Glutamatergic neuron (in vitro differentiated cells): ENCODE data around the gene HHIPL1. TPM values are rescaled to one million over a fixed set of nuclear protein-coding genes. Genes with fewer than 3 reads are reported as not detected.
"Not testable (repeated sequence)": the region's sequence is repeated elsewhere in the genome, so short reads cannot be mapped to it uniquely, and the experiment has no call there.

Experiments
- DNase-seq: peaks from one replicate; pipeline ENCODE4 v3.0.0; 2022
- H3K27ac Mint-ChIP-seq: one replicate; pipeline ENCODE4 v1.8.0; 2020; ENCODE audit warnings: mild to moderate bottlenecking, mixed read lengths, inconsistent platforms; ENCODE audit not compliant: unreplicated experiment
- H3K27me3 Mint-ChIP-seq: one replicate; pipeline ENCODE4 v1.8.0; 2020; ENCODE audit warnings: mild to moderate bottlenecking, moderate library complexity, mixed read lengths, inconsistent platforms; ENCODE audit not compliant: unreplicated experiment
- H3K36me3 Mint-ChIP-seq: one replicate; pipeline ENCODE4 v1.8.0; 2020; ENCODE audit warnings: mild to moderate bottlenecking, mixed read lengths, inconsistent platforms; ENCODE audit not compliant: unreplicated experiment
- H3K4me1 Mint-ChIP-seq: one replicate; pipeline ENCODE4 v1.8.0; 2020; ENCODE audit warnings: mild to moderate bottlenecking, low read depth, mixed read lengths, inconsistent platforms; ENCODE audit not compliant: unreplicated experiment
- H3K4me3 Mint-ChIP-seq: one replicate; pipeline ENCODE4 v1.8.0; 2020; ENCODE audit warnings: mild to moderate bottlenecking, mixed read lengths, inconsistent platforms; ENCODE audit not compliant: unreplicated experiment
- H3K9me3 Mint-ChIP-seq: one replicate; pipeline ENCODE4 v1.8.0; 2020; ENCODE audit warnings: mild to moderate bottlenecking, moderate library complexity, mixed read lengths, inconsistent platforms; ENCODE audit not compliant: unreplicated experiment
- CTCF ChIP-seq: fragments of 200-600 bp; sonication (generic); IDR thresholded peaks from one replicate; pipeline ENCODE4 v1.5.0; 2021; ENCODE audit not compliant: partially characterized antibody, unreplicated experiment
- total RNA-seq: library from RNA; stranded (reverse); fragmentation: NEBNext Ultra II Directional; extraction: Animal tissue kit (Norgen Biotek cat#: 25700); gene quantifications from one replicate; pipeline ENCODE4 v1.2.1, GENCODE V29; 2021; ENCODE audit not compliant: unreplicated experiment

Gene HHIPL1
- total RNA-seq, 1 donor from 2014 or later: 0.47 TPM

DNA sequence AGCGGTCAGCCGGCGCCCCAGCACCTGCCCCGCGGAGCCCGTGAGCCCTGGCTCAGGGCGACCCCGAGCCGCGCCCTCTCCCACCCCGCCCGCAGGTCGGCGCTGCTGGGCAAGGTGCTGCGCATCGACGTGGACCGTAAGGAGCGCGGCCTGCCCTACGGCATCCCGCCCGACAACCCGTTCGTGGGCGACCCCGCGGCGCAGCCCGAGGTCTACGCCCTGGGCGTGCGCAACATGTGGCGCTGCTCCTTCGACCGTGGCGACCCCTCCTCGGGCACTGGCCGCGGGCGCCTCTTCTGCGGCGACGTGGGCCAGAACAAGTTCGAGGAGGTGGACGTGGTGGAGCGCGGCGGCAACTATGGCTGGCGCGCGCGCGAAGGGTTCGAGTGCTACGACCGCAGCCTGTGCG is 14.4 kb downstream of the HHIPL1 start:
- peak; percentile 43 for DNase-seq
- Mint-ChIP-seq H3K27ac (no peak overlapping the region), H3K36me3 (no peaks in the 10 kb centered on the region)

DNA sequence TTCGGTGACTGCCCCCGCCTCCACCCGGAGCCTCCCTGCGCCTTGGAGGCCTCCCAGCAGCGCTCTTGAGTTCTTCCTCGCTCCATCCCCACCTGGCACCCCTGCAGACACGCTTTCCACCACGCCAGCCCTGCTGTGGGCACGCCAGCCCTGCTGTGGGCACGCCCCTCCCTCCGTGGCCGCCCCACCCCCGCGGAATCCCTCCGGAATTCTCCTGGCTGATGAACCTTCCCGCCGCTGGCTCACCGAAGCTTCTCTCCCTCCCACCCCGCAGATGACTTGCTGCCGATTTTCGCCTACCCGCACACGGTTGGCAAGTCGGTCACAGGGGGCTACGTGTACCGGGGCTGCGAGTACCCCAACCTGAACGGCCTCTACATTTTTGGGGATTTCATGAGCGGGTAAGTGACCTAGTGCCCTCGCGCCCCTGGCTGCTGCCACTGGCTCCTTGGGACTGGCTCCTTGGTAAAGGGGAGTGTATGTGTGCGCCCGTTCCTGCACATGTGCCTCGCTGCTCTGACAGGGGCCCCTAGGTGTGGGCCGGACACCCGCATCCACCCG is 15.2 kb downstream of the HHIPL1 start:
- H3K27ac Mint-ChIP-seq: peak overlapping the region; percentile 28
- H3K4me1 Mint-ChIP-seq: peaks cover 5% of the 10 kb centered on the region
- H3K27me3 Mint-ChIP-seq: peaks cover 22% of the 10 kb centered on the region
- peaks cover 2% of the 10 kb centered on the region for H3K9me3 Mint-ChIP-seq
- peak; percentile 40 for DNase-seq
- H3K36me3 Mint-ChIP-seq: no peaks in the 10 kb centered on the region
- no peak for TF ChIP-seq CTCF
- peak overlapping the region; percentile 23 for H3K4me3 Mint-ChIP-seq

More for the DNA sequence above, 14.4 kb downstream of the HHIPL1 start:
- TF ChIP-seq CTCF: no peak
- Mint-ChIP-seq H3K9me3 (peaks cover 2% of the 10 kb centered on the region), H3K4me3 (no peak overlapping the region), H3K27me3 (peaks cover 22% of the 10 kb centered on the region), H3K4me1 (peaks cover 2% of the 10 kb centered on the region)

GRCh38 chr14:99660794-99661193 is 15.9 kb downstream of the HHIPL1 start:
- Mint-ChIP-seq H3K4me1 (peaks cover 5% of the 10 kb centered on the region), H3K36me3 (no peaks in the 10 kb centered on the region), H3K4me3 (no peak overlapping the region), H3K9me3 (peaks cover 2% of the 10 kb centered on the region), H3K27ac (no peak overlapping the region), H3K27me3 (peaks cover 22% of the 10 kb centered on the region)
- no peak for TF ChIP-seq CTCF
- no peak for DNase-seq

DNA sequence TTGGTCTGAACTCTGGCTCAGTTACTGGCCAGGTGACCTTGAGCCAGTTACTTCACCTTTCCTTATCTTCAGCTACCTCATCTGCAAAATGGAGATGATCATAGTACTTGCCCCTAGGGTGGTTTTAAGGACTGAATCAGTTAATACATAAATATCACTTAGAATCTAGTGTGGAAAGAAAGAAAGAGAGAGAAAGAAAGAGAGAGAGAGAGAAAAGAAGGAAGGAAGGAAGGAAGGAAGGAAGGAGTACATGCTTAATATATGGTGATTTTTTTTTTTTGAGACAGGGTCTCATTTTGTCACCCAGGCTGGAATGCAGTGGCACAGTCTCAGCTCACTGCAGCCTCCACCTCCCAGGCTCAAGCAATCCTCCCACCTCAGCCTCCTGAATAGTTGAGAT is 16.3 kb downstream of the HHIPL1 start:
- not testable (repeated sequence) for DNase-seq, H3K4me1 Mint-ChIP-seq, H3K36me3 Mint-ChIP-seq, H3K4me3 Mint-ChIP-seq, H3K27ac Mint-ChIP-seq, H3K9me3 Mint-ChIP-seq
- peaks cover 22% of the 10 kb centered on the region for H3K27me3 Mint-ChIP-seq

DNA sequence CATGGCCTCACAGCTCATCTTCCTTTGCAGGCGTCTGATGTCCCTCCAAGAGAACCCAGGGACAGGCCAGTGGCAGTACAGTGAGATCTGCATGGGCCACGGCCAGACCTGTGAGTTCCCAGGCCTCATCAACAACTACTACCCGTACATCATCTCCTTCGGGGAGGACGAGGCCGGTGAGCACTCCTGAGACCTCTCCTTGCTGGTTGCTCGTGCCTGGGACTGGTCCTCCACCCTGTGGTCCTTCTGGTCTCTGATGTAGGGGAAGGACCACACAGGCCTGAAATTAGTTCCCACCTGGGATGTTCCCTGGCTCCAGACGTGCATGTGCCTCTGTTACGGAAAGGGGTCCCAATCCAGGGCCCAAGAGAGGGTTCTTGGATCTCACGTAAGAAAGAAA is 17.9 kb downstream of the HHIPL1 start:
- Mint-ChIP-seq H3K9me3 (peaks cover 2% of the 10 kb centered on the region), H3K4me1 (peaks cover 5% of the 10 kb centered on the region), H3K27ac (no peak overlapping the region), H3K4me3 (no peak overlapping the region), H3K27me3 (peaks cover 20% of the 10 kb centered on the region), H3K36me3 (no peaks in the 10 kb centered on the region)
- no peak for DNase-seq
- no peak for TF ChIP-seq CTCF
